Activated T-cell treated with anti-CD3 and anti-CD28 coated beads, Interleukin-2, amount 50 U/mL, for 72 hours (primary cell): Measurements from ENCODE around the gene RBFOX1. TPM values are rescaled to one million over a fixed set of nuclear protein-coding genes. Genes with fewer than 3 reads are reported as not detected.

ENCODE experiments used
- ATAC-seq, 2 donors: fragments of 150-1000 bp; cut with Tn5 transposase; replicated peaks in 1 of 2; 2 replicates each; pipeline ENCODE4 v1.10.0; 2021; ENCODE audit warnings: moderate library complexity in 2 of 2, mild to moderate bottlenecking in 1 of 2
- DNase-seq, 2 donors: peaks; one replicate each; pipeline ENCODE4 v3.0.0; 2021 to 2022; ENCODE audit warnings: mixed read lengths in 1 of 2
- H3K27ac Mint-ChIP-seq: one replicate; pipeline ENCODE4 v1.8.0; 2022; ENCODE audit warnings: mild to moderate bottlenecking, moderate library complexity, mixed read lengths
- H3K27me3 Mint-ChIP-seq: one replicate; pipeline ENCODE4 v1.8.0; 2022; ENCODE audit warnings: low read depth, mixed read lengths
- H3K36me3 Mint-ChIP-seq, 2 donors: one replicate each; pipeline ENCODE4 v1.8.0; 2022; ENCODE audit warnings: mixed read lengths in 2 of 2, mild to moderate bottlenecking in 1 of 2; ENCODE audit not compliant: insufficient read depth in 2 of 2
- H3K4me1 Mint-ChIP-seq: one replicate; pipeline ENCODE4 v1.8.0; 2022; ENCODE audit warnings: low read depth, mixed read lengths
- H3K4me3 Mint-ChIP-seq, 2 donors: one replicate each; pipeline ENCODE4 v1.8.0; 2022; ENCODE audit warnings: mild to moderate bottlenecking in 2 of 2, mixed read lengths in 2 of 2, moderate library complexity in 2 of 2
- H3K9me3 Mint-ChIP-seq, 2 donors: one replicate each; pipeline ENCODE4 v1.8.0; 2022; ENCODE audit warnings: mixed read lengths in 2 of 2
- total RNA-seq, 2 donors: library from RNA; stranded (reverse); gene quantifications; one replicate each; pipeline ENCODE4 v1.2.3, GENCODE V29; 2022

RBFOX1 gene
- total RNA-seq, 2 donors from 2014 or later, result not detected

- Mint-ChIP-seq H3K36me3 (peaks cover 0 to 2% of the 10 kb centered on the region in 2 donors), H3K27ac (no peak overlapping the region), H3K27me3 (no peaks in the 10 kb centered on the region), H3K4me3 (no peak overlapping the region), H3K9me3 (peaks cover 7% of the 10 kb centered on the region in 2 donors), H3K4me1 (no peaks in the 10 kb centered on the region)
- DNase-seq (no peak), ATAC-seq (no peak)
Measured at GRCh38 chr16:7755347-7755882, 422.8 kb downstream of the RBFOX1 start.
